SK-N-SH (cell line): ENCODE results near the gene RAD51B. TPM values are rescaled to one million over a fixed set of nuclear protein-coding genes. Genes with fewer than 3 reads are reported as not detected.

Experiments
- CTCF ChIA-PET: fragments of 300-600, 350-600 bp; formaldehyde crosslinking; extraction: SDS; loops from one replicate; lab custom pipeline; 2021; lab: Yijun Ruan, JAX
- POLR2A ChIA-PET: fragments of 350-600 bp; sonication (Branson Sonifier 250); formaldehyde crosslinking; extraction: SDS; loops from one replicate; lab custom pipeline; 2020; ENCODE audit warnings: antibody characterized with exemption, inconsistent platforms; lab: Yijun Ruan, JAX
- DNase-seq: peaks from one replicate; pipeline ENCODE4 v3.0.0; 2012
- H2AFZ ChIP-seq: fragments of 200-600 bp; sonication (generic); 2 replicates; pipeline ENCODE4 v1.8.1; 2016; ENCODE audit warnings: antibody characterized with exemption, mild to moderate bottlenecking, low read depth
- H3F3A ChIP-seq: fragments of 200-600 bp; sonication (generic); replicated peaks from 2 replicates; pipeline ENCODE3; 2016; ENCODE audit warnings: antibody characterized with exemption, mild to moderate bottlenecking; ENCODE audit not compliant: insufficient read depth
- H3K27ac ChIP-seq, 2 experiments: fragments of 200-500 bp in 1 of 2; fragments of 200-600 bp in 1 of 2; sonication (Bioruptor generic) in 1 of 2; sonication (generic), shearing (Covaris generic) in 1 of 2; 2 replicates each; pipeline versions ENCODE4 v1.5.1 to v1.6.1; 2014 to 2016; ENCODE audit warnings: low read depth in 2 of 2, inconsistent platforms in 1 of 2, low read length in 1 of 2, mild to moderate bottlenecking in 1 of 2, mixed read lengths in 1 of 2
- H3K27me3 ChIP-seq: fragments of 200-600 bp; sonication (generic), shearing (Covaris generic); 2 replicates; pipeline ENCODE4 v1.6.1; 2016; ENCODE audit warnings: mixed run types; ENCODE audit not compliant: insufficient read depth
- H3K36me3 ChIP-seq, 2 experiments: fragments of 200-500 bp in 1 of 2; fragments of 200-600 bp in 1 of 2; sonication (Bioruptor generic) in 1 of 2; sonication (generic) in 1 of 2; replicated peaks in 1 of 2; 2 replicates each; pipeline versions ENCODE3 to v1.5.1; 2014 to 2016; ENCODE audit warnings: low read length in 1 of 2, mild to moderate bottlenecking in 1 of 2; ENCODE audit not compliant: insufficient read depth in 2 of 2, control insufficient read depth in 1 of 2
- H3K4me1 ChIP-seq, 2 experiments: fragments of 200-500 bp in 1 of 2; fragments of 200-600 bp in 1 of 2; sonication (Bioruptor generic) in 1 of 2; sonication (generic), shearing (Covaris generic) in 1 of 2; 2 replicates each; pipeline versions ENCODE4 v1.5.1 to v1.6.1; 2014 to 2016; ENCODE audit warnings: low read depth in 1 of 2, low read length in 1 of 2, mixed run types in 1 of 2; ENCODE audit not compliant: insufficient read depth in 2 of 2, control insufficient read depth in 1 of 2
- H3K4me2 ChIP-seq: fragments of 200-600 bp; sonication (generic), shearing (Covaris generic); 2 replicates; pipeline ENCODE4 v1.6.1; 2017; ENCODE audit warnings: mixed run types
- H3K4me3 ChIP-seq, 2 experiments: fragments of 200-500 bp in 1 of 2; fragments of 200-600 bp in 1 of 2; sonication (Bioruptor generic) in 1 of 2; sonication (generic), shearing (Covaris generic) in 1 of 2; 2 replicates each; pipeline versions ENCODE4 v1.5.1 to v1.8.1; 2014 to 2016; ENCODE audit warnings: low read depth in 2 of 2, inconsistent platforms in 1 of 2, low read length in 1 of 2, mild to moderate bottlenecking in 1 of 2, mixed read lengths in 1 of 2, moderate library complexity in 1 of 2
- H3K79me2 ChIP-seq: fragments of 200-600 bp; sonication (generic); 2 replicates; pipeline ENCODE4 v1.8.1; 2017; ENCODE audit warnings: mild to moderate bottlenecking; ENCODE audit not compliant: insufficient read depth
- H3K9ac ChIP-seq: fragments of 200-600 bp; sonication (generic); 2 replicates; pipeline ENCODE4 v1.6.1; 2017; ENCODE audit warnings: mixed run types
- H3K9me2 ChIP-seq: fragments of 200-600 bp; sonication (generic); 2 replicates; pipeline ENCODE4 v1.6.1; 2017; ENCODE audit warnings: mixed run types
- H3K9me3 ChIP-seq: fragments of 200-600 bp; sonication (generic); 2 replicates; pipeline ENCODE4 v1.6.1; 2017; ENCODE audit warnings: mixed run types, mild to moderate bottlenecking, moderate library complexity
- H4K20me1 ChIP-seq: fragments of 200-600 bp; sonication (generic); 2 replicates; pipeline ENCODE4 v1.6.1; 2017; ENCODE audit warnings: mild to moderate bottlenecking, mixed run types; ENCODE audit not compliant: insufficient read depth
- CHD2 ChIP-seq: fragments of 150-350 bp; IDR thresholded peaks from 2 replicates; pipeline ENCODE4 v1.6.1; 2018; ENCODE audit warnings: low read length; ENCODE audit not compliant: partially characterized antibody
- CTCF ChIP-seq: fragments of 200-600 bp; sonication (generic); IDR thresholded peaks from 2 replicates; pipeline ENCODE4 v1.6.1; 2017; ENCODE audit warnings: antibody characterized with exemption, mild to moderate bottlenecking, moderate library complexity
- FOXJ3 ChIP-seq: sonication (generic); formaldehyde crosslinking; IDR thresholded peaks from 2 replicates; pipeline ENCODE4 v1.5.1; 2020; ENCODE audit warnings: mild to moderate bottlenecking, missing genetic modification reagents
- GATA2 ChIP-seq: sonication (generic); formaldehyde crosslinking; IDR thresholded peaks from 2 replicates; pipeline ENCODE4 v1.5.0; 2020; ENCODE audit warnings: mild to moderate bottlenecking, missing genetic modification reagents
- JUND ChIP-seq: IDR thresholded peaks from 2 replicates; pipeline ENCODE4 v1.4.0; 2012
- MEF2A ChIP-seq: IDR thresholded peaks from 2 replicates; pipeline ENCODE4 v1.4.0; 2012; ENCODE audit warnings: low read depth, borderline replicate concordance
- MXI1 ChIP-seq: IDR thresholded peaks from 2 replicates; pipeline ENCODE4 v1.6.1; 2012; ENCODE audit warnings: mild to moderate bottlenecking, low read depth, low read length, improper control_type of control experiment
- POLR2AphosphoS5 ChIP-seq: IDR thresholded peaks from 2 replicates; pipeline ENCODE4 v1.6.1; 2012; ENCODE audit warnings: low read depth, low read length
- RCOR1 ChIP-seq: fragments of 150-350 bp; IDR thresholded peaks from 2 replicates; pipeline ENCODE4 v1.6.1; 2017; ENCODE audit warnings: antibody characterized with exemption, low read length
- RFX5 ChIP-seq: IDR thresholded peaks from 2 replicates; pipeline ENCODE4 v1.6.1; 2012; ENCODE audit warnings: mild to moderate bottlenecking, improper control_type of control experiment, low read length
- RXRA ChIP-seq: IDR thresholded peaks from 2 replicates; pipeline ENCODE4 v1.4.0; 2012; ENCODE audit warnings: low read depth, mild to moderate bottlenecking, borderline replicate concordance
- TEAD4 ChIP-seq: IDR thresholded peaks from 2 replicates; pipeline ENCODE4 v1.4.0; 2012; ENCODE audit warnings: mild to moderate bottlenecking, borderline replicate concordance; ENCODE audit not compliant: insufficient read depth
- USF1 ChIP-seq: IDR thresholded peaks from 2 replicates; pipeline ENCODE4 v1.4.0; 2012; ENCODE audit warnings: low read depth, borderline replicate concordance
- YY1 ChIP-seq: IDR thresholded peaks from 2 replicates; pipeline ENCODE4 v1.4.0; 2012; ENCODE audit warnings: low read depth, mild to moderate bottlenecking
- WGBS: methylation state at CpG from one replicate; pipeline ENCODE4 v1.1.6; 2017; ENCODE audit warnings: low lambda C conversion rate; 5-methylcytosine and 5-hydroxymethylcytosine counted together
- polyA plus RNA-seq, 3 experiments: library from polyadenylated mRNA; depleted of rRNA; stranded (reverse); fragments of >200 nt; gene quantifications; 2 replicates each; pipeline ENCODE4 v1.2.3, GENCODE V29; 2012

Gene RAD51B
- polyA plus RNA-seq, 1 of the 3 experiments (the other 2 are of a cell fraction): 6.0 TPM

GRCh38 chr14:68473069-68473468 is 653.5 kb downstream of the RAD51B start (continued):
- no peak for TF ChIP-seq CTCF

GRCh38 chr14:68473794-68474193 is 654.2 kb downstream of the RAD51B start:
- H4K20me1 ChIP-seq: no peaks in the 10 kb centered on the region
- no peak for DNase-seq
- H3K27ac ChIP-seq: no peak overlapping the region
- H3F3A ChIP-seq: no peaks in the 10 kb centered on the region
- H2AFZ ChIP-seq: no peak overlapping the region
- no peaks in the 10 kb centered on the region for H3K27me3 ChIP-seq
- H3K79me2 ChIP-seq: no peaks in the 10 kb centered on the region
- ChIA-PET CTCF (no interaction called here), POLR2A (no interaction called here)
- WGBS: 91% methylated on average over 2 of the region's 2 CpGs
- no peak overlapping the region for H3K4me2 ChIP-seq
- TF ChIP-seq CHD2 (no peak), USF1 (peak; percentile 60; the same call in 1 of the 2 replicates)
- H3K36me3 ChIP-seq: no peaks in the 10 kb centered on the region
- no peaks in the 10 kb centered on the region for H3K9me3 ChIP-seq
- H3K9me2 ChIP-seq: no peaks in the 10 kb centered on the region
- no peak overlapping the region for H3K9ac ChIP-seq
- peaks cover 4 to 16% of the 10 kb centered on the region in 2 experiments; a peak in 3 of 4 replicates for H3K4me1 ChIP-seq
- H3K4me3 ChIP-seq: no peak overlapping the region

GRCh38 chr14:68474741-68475140 is 655.2 kb downstream of the RAD51B start:
- Histone ChIP-seq H3K4me2 (no peak overlapping the region), H3K9ac (no peak overlapping the region), H3F3A (no peaks in the 10 kb centered on the region), H3K36me3 (no peaks in the 10 kb centered on the region), H3K9me2 (no peaks in the 10 kb centered on the region), H2AFZ (no peak overlapping the region), H3K9me3 (no peaks in the 10 kb centered on the region), H3K4me3 (no peak overlapping the region), H4K20me1 (no peaks in the 10 kb centered on the region), H3K27me3 (no peaks in the 10 kb centered on the region), H3K4me1 (peaks cover 4 to 16% of the 10 kb centered on the region in 2 experiments; a peak in 3 of 4 replicates), H3K79me2 (no peaks in the 10 kb centered on the region), H3K27ac (no peak overlapping the region)
- POLR2A ChIA-PET: no interaction called here
- CTCF ChIA-PET: no interaction called here
- no peak for DNase-seq
- TF ChIP-seq POLR2AphosphoS5 (no peak), GATA2 (CRISPR knock-in tag) (no peak), RFX5 (no peak), MEF2A (no peak), YY1 (no peak), MXI1 (no peak), FOXJ3 (CRISPR knock-in tag) (no peak), CTCF (no peak), TEAD4 (no peak), JUND (no peak), RCOR1 (no peak), RXRA (no peak), CHD2 (no peak)
- WGBS: 91% methylated on average over 4 of the region's 4 CpGs
